ENCODE results near the gene DEPDC5.

Gene DEPDC5

DNA sequence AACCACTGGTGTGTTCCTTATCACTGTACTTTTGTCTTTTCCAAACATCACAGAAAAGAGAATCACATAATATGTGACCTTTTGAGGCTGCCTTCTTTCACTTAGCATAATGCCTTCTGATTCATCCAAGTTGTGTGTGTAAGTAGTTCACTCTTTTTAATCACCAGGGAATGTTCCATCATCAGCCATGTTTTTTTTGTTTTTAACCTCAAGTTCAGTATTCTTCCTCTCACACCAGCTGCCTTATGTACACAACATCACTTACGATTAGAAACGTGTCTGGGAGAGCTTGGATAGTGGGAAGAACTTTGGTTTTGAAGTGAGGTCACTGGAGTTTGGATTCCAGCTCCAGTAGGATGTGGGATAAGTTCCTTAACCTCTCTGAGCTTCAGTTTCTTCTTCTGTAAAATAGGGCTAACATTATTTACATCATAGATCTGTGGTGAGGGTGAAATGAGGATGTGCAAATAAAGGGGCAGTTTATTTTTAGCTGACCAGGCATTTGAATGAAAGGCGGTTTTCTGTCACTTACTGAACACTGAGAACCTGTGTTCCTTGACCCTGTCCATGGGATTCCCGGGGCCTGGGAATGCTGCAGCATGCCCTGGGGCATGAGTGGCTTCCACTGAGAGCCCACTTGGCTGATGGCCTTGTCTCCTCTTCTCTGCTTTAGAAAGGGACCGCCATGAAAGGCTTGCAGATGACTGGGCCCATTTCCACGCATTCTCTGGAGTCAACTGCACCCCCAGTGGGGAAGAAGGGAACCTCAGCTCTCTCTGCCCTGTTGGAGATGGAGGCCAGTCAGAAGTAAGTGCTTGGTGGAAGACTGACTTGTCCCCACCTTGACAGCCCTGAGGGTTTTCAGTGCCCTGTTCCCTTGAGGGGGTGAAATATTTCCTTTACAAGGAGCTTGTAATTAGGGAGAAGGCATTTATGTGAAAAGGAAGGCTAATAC, 92.6 kb downstream of the DEPDC5 start:
- no peak overlapping the region for H3K4me3 ChIP-seq (ENCODE audit: low read depth, low read length)
- TF ChIP-seq CTCF (IDR thresholded peaks at IDR 0.05; ENCODE audit: low read depth, low read length) = peak; percentile 38
- peak; percentile 72 for DNase-seq (ENCODE audit: low read depth, low spot score)
- in situ Hi-C loops (cut with HindIII; ENCODE audit: low sequenced_read_pairs) = no loop called here

- TF ChIP-seq CTCF (IDR thresholded peaks at IDR 0.05; ENCODE audit: low read depth, low read length) = no peak
- H3K4me3 ChIP-seq (ENCODE audit: low read depth, low read length) = no peak overlapping the region
- in situ Hi-C loops (cut with HindIII; ENCODE audit: low sequenced_read_pairs) = no loop called here
- DNase-seq (ENCODE audit: low read depth, low spot score) = no peak
Measured at GRCh38 chr22:31848411-31848810, 94.6 kb downstream of the DEPDC5 start.

DNA sequence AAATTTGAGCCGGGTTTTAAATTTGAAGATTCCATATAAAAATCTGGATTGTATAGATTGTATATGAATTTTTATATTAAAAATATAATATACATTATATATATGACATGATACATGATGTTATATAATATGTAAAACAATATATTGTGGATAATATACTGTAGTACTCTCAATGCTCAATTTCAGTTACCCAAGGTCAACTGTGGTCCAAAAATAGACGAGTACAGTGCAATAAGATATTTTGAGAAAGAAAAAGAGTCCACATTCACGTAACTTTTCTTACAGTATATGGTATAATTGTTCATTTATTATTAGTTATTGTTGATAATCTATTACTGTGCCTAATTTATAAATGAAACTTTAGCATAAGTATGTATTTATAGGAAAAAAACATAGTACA, 96.3 kb downstream of the DEPDC5 start:
- DNase-seq (ENCODE audit: low read depth, low spot score) = no peak
- in situ Hi-C loops (cut with HindIII; ENCODE audit: low sequenced_read_pairs) = no loop called here
- H3K4me3 ChIP-seq (ENCODE audit: low read depth, low read length) = no peak overlapping the region
- TF ChIP-seq CTCF (IDR thresholded peaks at IDR 0.05; ENCODE audit: low read depth, low read length) = no peak

- H3K4me3 ChIP-seq (ENCODE audit: low read depth, low read length) = no peak overlapping the region
- no peak for DNase-seq (ENCODE audit: low read depth, low spot score)
- TF ChIP-seq CTCF (IDR thresholded peaks at IDR 0.05; ENCODE audit: low read depth, low read length) = no peak
- in situ Hi-C loops (cut with HindIII; ENCODE audit: low sequenced_read_pairs) = no loop called here
Measured at GRCh38 chr22:31852691-31853421, 99.0 kb downstream of the DEPDC5 start.

GRCh38 chr22:31853736-31854495, 100.1 kb downstream of the DEPDC5 start:
- in situ Hi-C loops (cut with HindIII; ENCODE audit: low sequenced_read_pairs) = no loop called here
- no peak overlapping the region for H3K4me3 ChIP-seq (ENCODE audit: low read depth, low read length)
- no peak for TF ChIP-seq CTCF (IDR thresholded peaks at IDR 0.05; ENCODE audit: low read depth, low read length)
- no peak for DNase-seq (ENCODE audit: low read depth, low spot score)

- in situ Hi-C loops (cut with HindIII; ENCODE audit: low sequenced_read_pairs) = no loop called here
- no peak for TF ChIP-seq CTCF (IDR thresholded peaks at IDR 0.05; ENCODE audit: low read depth, low read length)
- DNase-seq (ENCODE audit: low read depth, low spot score) = no peak
- no peak overlapping the region for H3K4me3 ChIP-seq (ENCODE audit: low read depth, low read length)
Measured at GRCh38 chr22:31857247-31857646, 103.4 kb downstream of the DEPDC5 start.

Measured in astrocyte of the spinal cord (primary cell).